Neural crest cell (in vitro differentiated cells): ENCODE measurements around the gene ODAD4. TPM values are rescaled to one million over a fixed set of nuclear protein-coding genes. Genes with fewer than 3 reads are reported as not detected.
A peak's percentile ranks its signal among the peaks of the same experiment; 100 is the strongest.
"Not testable (repeated sequence)": the region's sequence is repeated elsewhere in the genome, so short reads cannot be mapped to it uniquely, and the experiment has no call there.

Source experiments
- DNase-seq: peaks from one replicate; pipeline ENCODE4 v3.0.0; 2021; ENCODE audit warnings: low read depth, mixed read lengths, low spot score
- H3K27ac Mint-ChIP-seq: one replicate; pipeline ENCODE4 v1.8.0; 2021; ENCODE audit warnings: mild to moderate bottlenecking, mixed read lengths; ENCODE audit not compliant: unreplicated experiment
- H3K27me3 Mint-ChIP-seq: 2 replicates; pipeline ENCODE4 v1.8.0; 2021; ENCODE audit warnings: low read depth, mild to moderate bottlenecking, mixed read lengths
- H3K36me3 Mint-ChIP-seq: 2 replicates; pipeline ENCODE4 v1.8.0; 2021; ENCODE audit warnings: low read depth, mild to moderate bottlenecking, mixed read lengths
- H3K4me1 Mint-ChIP-seq: 2 replicates; pipeline ENCODE4 v1.8.0; 2021; ENCODE audit warnings: mixed read lengths
- H3K4me3 Mint-ChIP-seq: one replicate; pipeline ENCODE4 v1.8.0; 2021; ENCODE audit warnings: mild to moderate bottlenecking, mixed read lengths
- H3K9me3 Mint-ChIP-seq: 2 replicates; pipeline ENCODE4 v1.8.0; 2021; ENCODE audit warnings: mixed read lengths
- CTCF ChIP-seq: fragments of 200-600 bp; sonication (generic); conservative IDR thresholded peaks from 2 replicates; pipeline ENCODE4 v1.5.0; 2021; ENCODE audit warnings: antibody characterized with exemption, mild to moderate bottlenecking
- total RNA-seq: library from RNA; stranded (reverse); gene quantifications from 2 replicates; pipeline ENCODE4 v1.2.1, GENCODE V29; 2021

Gene ODAD4
- total RNA-seq, 1 donor from 2014 or later, result 4.8 TPM

GRCh38 chr17:42010898-42011516 lies 80.6 kb downstream of the ODAD4 start:
- Mint-ChIP-seq H3K9me3 (no peaks in the 10 kb centered on the region), H3K4me3 (peak overlapping the region; percentile 17), H3K27ac (no peak overlapping the region), H3K4me1 (peaks cover 50% of the 10 kb centered on the region), H3K27me3 (no peaks in the 10 kb centered on the region), H3K36me3 (peaks cover 6% of the 10 kb centered on the region)
- DNase-seq, result no peak
- no peak for TF ChIP-seq CTCF

GRCh38 chr17:42012363-42012762 lies 81.9 kb downstream of the ODAD4 start:
- not testable (repeated sequence) for H3K27ac Mint-ChIP-seq, H3K9me3 Mint-ChIP-seq, DNase-seq, H3K36me3 Mint-ChIP-seq, H3K27me3 Mint-ChIP-seq
- Mint-ChIP-seq H3K4me3 (peak overlapping the region; percentile 51), H3K4me1 (peaks cover 55% of the 10 kb centered on the region)

GRCh38 chr17:42013740-42014139 lies 83.3 kb downstream of the ODAD4 start:
- not testable (repeated sequence) for DNase-seq, H3K36me3 Mint-ChIP-seq, H3K9me3 Mint-ChIP-seq, H3K27ac Mint-ChIP-seq, H3K27me3 Mint-ChIP-seq
- H3K4me3 Mint-ChIP-seq, result peak overlapping the region; percentile 71
- peaks cover 67% of the 10 kb centered on the region for H3K4me1 Mint-ChIP-seq

Other genes with a start within 250 kb of the ODAD4 start
- 617 and 620 TPM in 2 replicates for gene EIF1, start 241.7 kb upstream of the ODAD4 start, total RNA-seq
- not detected in 2 replicates for gene GAST, start 218.3 kb upstream of the ODAD4 start, total RNA-seq
- 1.5 and 1.6 TPM in 2 replicates for gene HAP1, start 196.0 kb upstream of the ODAD4 start, total RNA-seq
- 20.6 and 23.5 TPM in 2 replicates for gene JUP, start 143.9 kb upstream of the ODAD4 start, total RNA-seq
- gene P3H4, start 118.7 kb upstream of the ODAD4 start, total RNA-seq, result 40.3 and 42.3 TPM in 2 replicates
- gene FKBP10, start 117.6 kb upstream of the ODAD4 start, total RNA-seq, result 259 and 262 TPM in 2 replicates
- gene NT5C3B, start 94.4 kb upstream of the ODAD4 start, total RNA-seq, result 120 and 123 TPM in 2 replicates
- gene KLHL10, start 92.8 kb upstream of the ODAD4 start, total RNA-seq, result not detected in 2 replicates
- 20.4 and 20.6 TPM in 2 replicates for gene KLHL11, start 65.2 kb upstream of the ODAD4 start, total RNA-seq
- gene ACLY, start 11.7 kb upstream of the ODAD4 start, total RNA-seq, result 421 and 422 TPM in 2 replicates
- gene CNP, start 36.2 kb downstream of the ODAD4 start, total RNA-seq, result 213 and 230 TPM in 2 replicates
- gene DNAJC7, start 86.8 kb downstream of the ODAD4 start, total RNA-seq, result 126 and 138 TPM in 2 replicates
- gene NKIRAS2, start 89.5 kb downstream of the ODAD4 start, total RNA-seq, result 59.2 and 60.2 TPM in 2 replicates
- gene C17orf113, start 120.0 kb downstream of the ODAD4 start, total RNA-seq, result 2.0 and 2.2 TPM in 2 replicates
- gene ZNF385C, start 167.9 kb downstream of the ODAD4 start, total RNA-seq, result 1.3 and 1.7 TPM in 2 replicates
- gene DHX58, start 182.1 kb downstream of the ODAD4 start, total RNA-seq, result 0.50 TPM in 1 of 2 replicates, not detected in the other
- gene KAT2A, start 190.8 kb downstream of the ODAD4 start, total RNA-seq, result 41.9 and 43.6 TPM in 2 replicates
- 0.16 and 0.40 TPM in 2 replicates for gene HSPB9, start 192.2 kb downstream of the ODAD4 start, total RNA-seq
- gene RAB5C, start 224.4 kb downstream of the ODAD4 start, total RNA-seq, result 97.6 and 99.0 TPM in 2 replicates